Mucosa of rectum (tissue), 2 donors: ENCODE results near the gene KCNT1.
"Not testable (repeated sequence)": the region's sequence is repeated elsewhere in the genome, so short reads cannot be mapped to it uniquely, and the experiment has no call there.

Experiments
- H3K27ac ChIP-seq, 2 donors: one replicate each; pipeline ENCODE4 v1.7.0; 2013; ENCODE audit warnings: inconsistent platforms in 2 of 2, low read depth in 2 of 2, low read length in 2 of 2
- H3K27me3 ChIP-seq, 2 donors: one replicate each; pipeline ENCODE4 v1.7.0; 2013; ENCODE audit warnings: low read length in 2 of 2; ENCODE audit not compliant: control insufficient read depth in 2 of 2, insufficient read depth in 2 of 2
- H3K36me3 ChIP-seq, 2 donors: one replicate each; pipeline ENCODE4 v1.7.0; 2013; ENCODE audit warnings: low read length in 2 of 2; ENCODE audit not compliant: control insufficient read depth in 2 of 2, insufficient read depth in 2 of 2
- H3K4me1 ChIP-seq, 2 donors: one replicate each; pipeline ENCODE4 v1.7.0; 2013; ENCODE audit warnings: low read length in 2 of 2, mild to moderate bottlenecking in 1 of 2; ENCODE audit not compliant: control insufficient read depth in 2 of 2, insufficient read depth in 2 of 2
- H3K4me3 ChIP-seq, 2 donors: one replicate each; pipeline ENCODE4 v1.7.0; 2013; ENCODE audit warnings: low read length in 2 of 2
- H3K9ac ChIP-seq, 2 donors: one replicate each; pipeline ENCODE4 v1.7.0; 2013; ENCODE audit warnings: low read length in 2 of 2, low read depth in 1 of 2, mild to moderate bottlenecking in 1 of 2
- H3K9me3 ChIP-seq, 2 donors: one replicate each; pipeline ENCODE4 v1.7.0; 2013; ENCODE audit warnings: low read length in 2 of 2; ENCODE audit not compliant: control insufficient read depth in 2 of 2
- donor health status: healthy.
- donor health status: Normal muscosa, but diverticular disease.

The KCNT1 gene

GRCh38 chr9:135664801-135665794, 36.9 kb upstream of the KCNT1 start:
- Histone ChIP-seq H3K27ac (no peak overlapping the region), H3K27me3 (no peaks in the 10 kb centered on the region), H3K9ac (no peak overlapping the region), H3K36me3 (no peaks in the 10 kb centered on the region), H3K4me1 (no peaks in the 10 kb centered on the region), H3K4me3 (no peak overlapping the region), H3K9me3 (no peaks in the 10 kb centered on the region)

- Histone ChIP-seq H3K4me1 (no peaks in the 10 kb centered on the region), H3K27me3 (no peaks in the 10 kb centered on the region), H3K36me3 (no peaks in the 10 kb centered on the region), H3K9ac (no peak overlapping the region), H3K27ac (no peak overlapping the region), H3K9me3 (no peaks in the 10 kb centered on the region), H3K4me3 (no peak overlapping the region)
Measured at GRCh38 chr9:135665795-135666189, 36.2 kb upstream of the KCNT1 start.

- Histone ChIP-seq H3K4me1 (no peaks in the 10 kb centered on the region), H3K9ac (no peak overlapping the region), H3K4me3 (no peak overlapping the region), H3K36me3 (no peaks in the 10 kb centered on the region), H3K27ac (no peak overlapping the region), H3K9me3 (no peaks in the 10 kb centered on the region), H3K27me3 (no peaks in the 10 kb centered on the region)
Measured at GRCh38 chr9:135666534-135667462, 35.2 kb upstream of the KCNT1 start.

GRCh38 chr9:135667463-135668001, 34.5 kb upstream of the KCNT1 start:
- H3K9me3 ChIP-seq, result no peaks in the 10 kb centered on the region
- H3K4me1 ChIP-seq, result no peaks in the 10 kb centered on the region
- H3K36me3 ChIP-seq, result no peaks in the 10 kb centered on the region
- H3K9ac ChIP-seq, result no peak overlapping the region
- H3K27ac ChIP-seq, result no peak overlapping the region
- no peak overlapping the region for H3K4me3 ChIP-seq
- H3K27me3 ChIP-seq, result no peaks in the 10 kb centered on the region

GRCh38 chr9:135669018-135669417, 33.0 kb upstream of the KCNT1 start:
- not testable (repeated sequence) for H3K9me3 ChIP-seq, H3K9ac ChIP-seq, H3K4me3 ChIP-seq, H3K27me3 ChIP-seq, H3K36me3 ChIP-seq, H3K27ac ChIP-seq, H3K4me1 ChIP-seq

- H3K4me1 ChIP-seq, result no peaks in the 10 kb centered on the region
- H3K36me3 ChIP-seq, result no peaks in the 10 kb centered on the region
- no peak overlapping the region for H3K4me3 ChIP-seq
- no peaks in the 10 kb centered on the region for H3K9me3 ChIP-seq
- H3K27me3 ChIP-seq, result no peaks in the 10 kb centered on the region
- H3K9ac ChIP-seq, result no peak overlapping the region
- H3K27ac ChIP-seq, result no peak overlapping the region
Measured at GRCh38 chr9:135669616-135670285, 32.2 kb upstream of the KCNT1 start.

- no peaks in the 10 kb centered on the region for H3K4me1 ChIP-seq
- no peaks in the 10 kb centered on the region for H3K36me3 ChIP-seq
- H3K27ac ChIP-seq, result no peak overlapping the region
- H3K27me3 ChIP-seq, result no peaks in the 10 kb centered on the region
- no peak overlapping the region for H3K4me3 ChIP-seq
- no peaks in the 10 kb centered on the region for H3K9me3 ChIP-seq
- H3K9ac ChIP-seq, result no peak overlapping the region
Measured at GRCh38 chr9:135670721-135671590, 31.0 kb upstream of the KCNT1 start.

GRCh38 chr9:135671591-135672041, 30.4 kb upstream of the KCNT1 start:
- no peaks in the 10 kb centered on the region for H3K36me3 ChIP-seq
- no peak overlapping the region for H3K4me3 ChIP-seq
- no peak overlapping the region for H3K9ac ChIP-seq
- no peaks in the 10 kb centered on the region for H3K4me1 ChIP-seq
- H3K9me3 ChIP-seq, result no peaks in the 10 kb centered on the region
- H3K27ac ChIP-seq, result no peak overlapping the region
- no peaks in the 10 kb centered on the region for H3K27me3 ChIP-seq

- not testable (repeated sequence) for H3K9me3 ChIP-seq, H3K9ac ChIP-seq, H3K27ac ChIP-seq, H3K4me3 ChIP-seq, H3K4me1 ChIP-seq, H3K27me3 ChIP-seq, H3K36me3 ChIP-seq
Measured at GRCh38 chr9:135672786-135673185, 29.2 kb upstream of the KCNT1 start.
